ES-I3 (cell line): ENCODE data around the gene TXNDC8.

Experiments
- H3K36me3 ChIP-seq: 2 replicates; pipeline ENCODE4 v1.6.1; 2013; ENCODE audit warnings: mild to moderate bottlenecking, low read length, control low read depth, moderate library complexity; ENCODE audit not compliant: insufficient read depth
- H3K4me1 ChIP-seq: 2 replicates; pipeline ENCODE4 v1.6.1; 2013; ENCODE audit warnings: mild to moderate bottlenecking, control low read depth, low read length; ENCODE audit not compliant: insufficient read depth
- H3K9ac ChIP-seq: 2 replicates; pipeline ENCODE4 v1.6.1; 2013; ENCODE audit warnings: low read depth, mild to moderate bottlenecking, low read length, moderate library complexity
- H3K9me3 ChIP-seq: 2 replicates; pipeline ENCODE4 v1.6.1; 2013; ENCODE audit warnings: mild to moderate bottlenecking, low read length, moderate library complexity; ENCODE audit not compliant: control insufficient read depth, insufficient read depth

The TXNDC8 gene

DNA sequence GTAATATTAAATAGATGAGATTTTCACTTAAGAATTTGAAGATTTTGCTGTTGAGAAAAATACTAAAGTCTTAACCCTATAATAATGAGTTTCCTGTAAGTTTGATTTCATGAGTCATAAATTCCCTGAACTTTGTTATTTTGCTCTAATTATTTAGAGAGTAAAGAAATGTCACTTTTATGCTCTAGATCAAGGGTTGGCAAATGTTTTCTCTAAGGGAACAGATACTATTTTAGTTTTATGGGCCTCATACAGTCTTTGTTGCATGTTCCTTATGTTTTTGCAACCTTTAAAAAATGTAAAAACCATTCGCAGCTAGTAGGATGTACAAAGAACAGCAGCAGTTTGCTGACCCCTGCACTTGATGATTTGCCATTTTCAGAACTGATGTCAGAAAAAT lies 480 bp upstream of the TXNDC8 start:
- Histone ChIP-seq H3K36me3 (no peaks in the 10 kb centered on the region), H3K9ac (no peak overlapping the region), H3K9me3 (no peaks in the 10 kb centered on the region), H3K4me1 (no peaks in the 10 kb centered on the region)

GRCh38 chr9:110336363-110336762 lies 1.3 kb downstream of the TXNDC8 start:
- H3K36me3 ChIP-seq = no peaks in the 10 kb centered on the region
- H3K9me3 ChIP-seq = no peaks in the 10 kb centered on the region
- H3K9ac ChIP-seq = no peak overlapping the region
- H3K4me1 ChIP-seq = no peaks in the 10 kb centered on the region

DNA sequence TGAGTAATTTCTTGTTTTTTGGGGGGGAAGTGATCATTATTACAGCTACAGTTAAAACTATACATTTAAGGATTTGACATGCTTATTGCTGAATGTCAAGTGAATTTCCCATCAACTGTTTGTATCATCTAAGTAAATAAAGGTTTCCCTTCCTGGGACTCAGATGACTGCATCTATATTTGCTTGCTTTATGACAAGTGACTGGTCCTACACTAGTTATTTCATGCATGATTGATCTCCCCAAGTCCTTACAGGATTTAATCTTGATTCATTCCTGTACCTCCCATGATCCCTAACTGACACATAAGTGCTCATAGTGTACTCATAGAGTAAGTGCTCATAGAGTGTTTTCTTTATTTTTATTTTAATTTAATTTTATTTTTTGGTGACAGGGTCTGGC lies 2.8 kb downstream of the TXNDC8 start:
- Histone ChIP-seq H3K4me1 (no peaks in the 10 kb centered on the region), H3K36me3 (no peaks in the 10 kb centered on the region), H3K9ac (no peak overlapping the region), H3K9me3 (no peaks in the 10 kb centered on the region)

GRCh38 chr9:110334183-110334582 lies 3.5 kb downstream of the TXNDC8 start:
- Histone ChIP-seq H3K36me3 (no peaks in the 10 kb centered on the region), H3K9ac (no peak overlapping the region), H3K4me1 (no peaks in the 10 kb centered on the region), H3K9me3 (no peaks in the 10 kb centered on the region)

DNA sequence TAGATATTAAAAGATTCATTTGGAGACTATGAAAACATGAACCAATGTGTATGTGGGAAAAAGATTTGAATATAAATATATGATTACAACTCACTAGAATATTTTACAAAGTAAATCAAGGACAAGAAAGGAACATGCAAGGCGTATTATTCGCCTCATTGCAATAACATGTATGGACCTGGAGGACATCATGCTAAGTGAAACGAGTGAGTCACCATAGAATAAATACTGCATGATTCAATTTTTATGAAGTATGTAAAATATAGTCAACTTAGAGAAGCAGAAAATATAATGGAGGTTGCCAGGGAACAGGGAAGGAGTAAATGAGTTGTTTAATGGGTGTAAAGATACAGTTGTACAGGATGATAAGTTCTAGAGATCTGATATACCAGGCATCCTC lies 4.9 kb downstream of the TXNDC8 start:
- Histone ChIP-seq H3K9me3 (no peaks in the 10 kb centered on the region), H3K36me3 (no peaks in the 10 kb centered on the region), H3K9ac (no peak overlapping the region), H3K4me1 (no peaks in the 10 kb centered on the region)

DNA sequence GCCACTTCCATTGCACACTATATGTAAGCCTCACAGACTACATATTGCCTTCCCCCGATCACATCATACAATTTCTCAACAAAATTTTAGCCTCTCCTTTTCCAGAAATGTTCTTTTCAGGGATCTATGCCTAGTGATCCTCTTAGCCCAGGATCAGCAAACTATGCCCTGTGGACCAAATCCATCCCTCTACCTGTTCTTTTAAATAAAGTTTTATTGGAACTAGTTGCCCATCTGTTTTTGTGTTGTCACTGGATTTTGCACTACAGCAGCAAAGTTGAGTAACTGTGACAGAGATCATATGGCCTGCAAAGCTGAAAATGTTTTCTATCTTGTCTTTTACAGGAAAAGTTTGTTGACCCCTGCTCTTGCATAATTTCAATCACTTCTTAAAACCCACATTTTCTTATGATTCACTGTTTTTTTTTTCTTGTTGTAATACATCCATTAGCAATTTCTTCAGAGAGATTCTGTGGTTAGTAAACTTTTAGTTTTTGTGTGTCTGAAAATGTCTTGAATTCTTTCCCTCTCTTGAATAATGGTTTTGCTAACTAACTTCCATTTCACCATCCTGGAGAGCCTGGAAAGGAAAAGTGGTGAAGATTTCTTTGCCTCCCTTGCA lies 7.1 kb downstream of the TXNDC8 start:
- Histone ChIP-seq H3K9ac (no peak overlapping the region), H3K4me1 (no peaks in the 10 kb centered on the region)

GRCh38 chr9:110329639-110330230 lies 7.9 kb downstream of the TXNDC8 start:
- Histone ChIP-seq H3K9ac (no peak overlapping the region), H3K9me3 (no peaks in the 10 kb centered on the region), H3K36me3 (no peaks in the 10 kb centered on the region), H3K4me1 (no peaks in the 10 kb centered on the region)

More for the DNA sequence above, 7.1 kb downstream of the TXNDC8 start:
- no peaks in the 10 kb centered on the region for H3K9me3 ChIP-seq
- H3K36me3 ChIP-seq = no peaks in the 10 kb centered on the region

GRCh38 chr9:110328763-110329162 lies 8.9 kb downstream of the TXNDC8 start:
- H3K9ac ChIP-seq = no peak overlapping the region
- H3K36me3 ChIP-seq = no peaks in the 10 kb centered on the region
- no peaks in the 10 kb centered on the region for H3K9me3 ChIP-seq
- H3K4me1 ChIP-seq = no peaks in the 10 kb centered on the region

- Histone ChIP-seq H3K36me3 (no peaks in the 10 kb centered on the region), H3K9me3 (peaks cover 2% of the 10 kb centered on the region; the same call in 1 of the 2 replicates), H3K9ac (no peak overlapping the region)
Observed at GRCh38 chr9:110327716-110328115, 9.9 kb downstream of the TXNDC8 start.

DNA sequence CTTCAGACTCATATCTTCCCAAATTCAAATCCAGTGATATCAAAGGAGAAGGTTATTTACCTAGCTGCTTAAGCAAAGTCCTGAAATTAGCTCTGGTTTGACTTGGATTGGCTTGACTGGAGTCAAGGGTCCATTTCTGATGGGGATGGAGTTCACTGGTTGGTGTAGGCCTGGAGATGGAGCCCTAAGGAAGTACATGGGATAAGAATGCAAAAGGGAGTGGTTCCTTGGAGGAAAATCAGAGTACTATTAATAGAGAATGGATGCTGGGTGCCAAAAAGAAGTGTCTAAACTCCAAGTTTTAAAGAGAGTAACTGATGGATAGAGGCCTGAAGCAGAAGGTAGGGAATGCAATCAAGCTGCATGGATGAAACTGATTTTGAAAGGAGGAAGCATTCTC lies 13.8 kb downstream of the TXNDC8 start:
- Histone ChIP-seq H3K9ac (no peak overlapping the region), H3K36me3 (no peaks in the 10 kb centered on the region)

More at GRCh38 chr9:110327716-110328115, 9.9 kb downstream of the TXNDC8 start:
- H3K4me1 ChIP-seq = no peaks in the 10 kb centered on the region

GRCh38 chr9:110320651-110321445 lies 16.8 kb downstream of the TXNDC8 start:
- Histone ChIP-seq H3K4me1 (peaks cover 7% of the 10 kb centered on the region), H3K9ac (no peak overlapping the region), H3K9me3 (peaks cover 2% of the 10 kb centered on the region; the same call in 1 of the 2 replicates), H3K36me3 (no peaks in the 10 kb centered on the region)

More for the DNA sequence above, 13.8 kb downstream of the TXNDC8 start:
- Histone ChIP-seq H3K9me3 (peaks cover 2% of the 10 kb centered on the region; the same call in 1 of the 2 replicates), H3K4me1 (no peaks in the 10 kb centered on the region)

- Histone ChIP-seq H3K36me3 (no peaks in the 10 kb centered on the region), H3K9me3 (peaks cover 2% of the 10 kb centered on the region; the same call in 1 of the 2 replicates), H3K4me1 (peaks cover 7% of the 10 kb centered on the region), H3K9ac (no peak overlapping the region)
Observed at GRCh38 chr9:110319781-110320492, 17.7 kb downstream of the TXNDC8 start.

DNA sequence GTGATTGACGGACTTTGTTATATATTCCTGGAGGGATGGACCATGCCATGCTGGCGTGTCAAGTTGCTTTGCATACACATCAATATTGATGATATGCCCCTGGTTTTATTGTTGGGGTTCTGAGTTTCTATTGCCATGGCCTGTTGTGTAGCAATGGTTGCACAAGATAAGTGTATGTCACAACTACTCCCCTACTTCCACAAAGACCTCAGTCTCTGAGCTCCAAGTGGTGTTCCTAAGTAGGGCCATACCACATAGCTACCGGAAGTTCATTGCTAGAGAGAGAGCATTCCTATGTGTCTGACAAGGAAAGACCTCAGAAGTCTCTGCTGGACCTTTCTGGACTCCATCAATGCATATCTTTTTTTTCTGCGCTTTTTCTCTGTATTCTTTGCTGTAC lies 19.8 kb downstream of the TXNDC8 start:
- Histone ChIP-seq H3K9me3 (no peaks in the 10 kb centered on the region), H3K4me1 (peaks cover 7% of the 10 kb centered on the region), H3K36me3 (no peaks in the 10 kb centered on the region), H3K9ac (no peak overlapping the region)

DNA sequence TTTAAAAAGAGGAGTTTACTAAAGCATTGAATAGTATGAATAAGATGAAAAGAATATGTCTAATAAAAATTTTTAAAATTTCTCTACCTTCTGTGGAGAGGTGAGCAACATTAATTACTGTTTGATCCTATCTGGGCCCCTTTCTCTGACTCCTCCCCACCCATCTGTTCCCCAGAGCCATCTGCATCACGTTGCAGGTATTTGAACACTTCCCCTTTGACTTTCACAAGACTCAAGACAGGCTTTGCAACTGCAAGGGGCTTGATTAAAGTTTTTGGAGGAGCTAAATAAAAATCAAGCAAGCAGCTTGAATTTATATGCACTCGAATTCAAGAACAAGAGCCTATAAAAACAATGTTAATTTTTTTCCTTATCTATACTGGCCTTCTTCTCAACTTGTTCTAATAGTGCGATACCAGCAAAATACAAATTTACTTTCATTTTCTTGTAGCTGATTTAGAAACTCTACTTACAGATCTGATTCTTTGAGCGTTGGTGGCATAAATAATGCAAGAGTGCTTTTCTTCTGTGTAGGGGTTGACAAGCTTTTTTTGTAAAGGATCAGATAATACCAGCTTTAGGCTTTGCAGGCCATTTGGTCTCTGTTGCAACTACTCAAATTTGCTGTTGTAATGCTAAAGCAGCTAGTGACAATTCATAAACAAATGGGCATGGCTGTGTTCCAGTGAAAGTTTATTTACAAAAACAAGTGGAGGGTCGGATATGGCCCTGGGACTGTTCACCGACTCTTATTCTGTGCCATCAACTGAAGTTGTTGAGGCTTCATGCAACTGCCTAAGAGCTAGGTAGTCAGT lies 21.2 kb downstream of the TXNDC8 start:
- Histone ChIP-seq H3K9ac (no peak overlapping the region), H3K36me3 (no peaks in the 10 kb centered on the region), H3K9me3 (no peaks in the 10 kb centered on the region), H3K4me1 (peaks cover 7% of the 10 kb centered on the region)
